Naive thymus-derived CD4-positive, alpha-beta T cell (primary cell): ENCODE data around the gene TMEM18. TPM values are rescaled to one million over a fixed set of nuclear protein-coding genes. Genes with fewer than 3 reads are reported as not detected.

Experiments
- ATAC-seq: fragments of 150-1000 bp; cut with Tn5 transposase; 2 replicates; pipeline ENCODE4 v1.10.0; 2021; ENCODE audit warnings: mild to moderate bottlenecking, moderate library complexity
- CTCF ChIA-PET: fragments of 350-600 bp; sonication (Branson Sonifier 250); formaldehyde crosslinking; loops from one replicate; lab custom pipeline; 2021; ENCODE audit warnings: antibody characterized with exemption; lab: Charles Lee
- POLR2A ChIA-PET: fragments of 350-600 bp; sonication (Branson Sonifier 250); formaldehyde crosslinking; loops from one replicate; lab custom pipeline; 2021; ENCODE audit warnings: antibody characterized with exemption, inconsistent platforms; lab: Charles Lee
- DNase-seq, 9 donors: peaks; one replicate each; pipeline versions ENCODE4 v3.0.0 to v3.0.0-alpha.2; 2020 to 2022; ENCODE audit warnings: mixed read lengths in 1 of 9
- H3K27ac ChIP-seq: one replicate; pipeline ENCODE4 v1.7.0; 2013; ENCODE audit warnings: mild to moderate bottlenecking, low read depth, low read length, moderate library complexity
- H3K27me3 ChIP-seq, 2 donors: one replicate each; pipeline ENCODE4 v1.7.0; 2013; ENCODE audit warnings: low read length in 2 of 2, mild to moderate bottlenecking in 2 of 2, moderate library complexity in 2 of 2; ENCODE audit not compliant: control insufficient read depth in 2 of 2, insufficient read depth in 2 of 2
- H3K36me3 ChIP-seq, 3 experiments: 1 replicate in 2 of 3; 2 replicates in 1 of 3; pipeline ENCODE4 v1.7.0; 2013; ENCODE audit warnings: low read length in 3 of 3, mild to moderate bottlenecking in 3 of 3, moderate library complexity in 1 of 3; ENCODE audit not compliant: insufficient read depth in 3 of 3, control insufficient read depth in 2 of 3
- H3K4me1 ChIP-seq, 2 donors: one replicate each; pipeline ENCODE4 v1.7.0; 2013; ENCODE audit warnings: low read length in 2 of 2, mild to moderate bottlenecking in 2 of 2, moderate library complexity in 1 of 2; ENCODE audit not compliant: control insufficient read depth in 2 of 2, insufficient read depth in 2 of 2
- H3K4me3 ChIP-seq: 2 replicates; pipeline ENCODE4 v1.7.0; 2013; ENCODE audit warnings: mild to moderate bottlenecking, low read length
- H3K9me3 ChIP-seq, 3 experiments: 1 replicate in 2 of 3; 2 replicates in 1 of 3; pipeline ENCODE4 v1.7.0; 2013; ENCODE audit warnings: low read length in 3 of 3; ENCODE audit not compliant: control insufficient read depth in 2 of 3
- H3K27ac Mint-ChIP-seq, 9 donors: one replicate each; pipeline ENCODE4 v1.8.0; 2020 to 2022; ENCODE audit warnings: mixed read lengths in 9 of 9, mild to moderate bottlenecking in 8 of 9, moderate library complexity in 5 of 9, inconsistent platforms in 2 of 9
- H3K27me3 Mint-ChIP-seq, 5 donors: one replicate each; pipeline ENCODE4 v1.8.0; 2021 to 2022; ENCODE audit warnings: mixed read lengths in 5 of 5, mild to moderate bottlenecking in 1 of 5
- H3K36me3 Mint-ChIP-seq, 5 donors: one replicate each; pipeline ENCODE4 v1.8.0; 2020 to 2022; ENCODE audit warnings: mixed read lengths in 5 of 5, mild to moderate bottlenecking in 3 of 5, inconsistent platforms in 1 of 5
- H3K4me1 Mint-ChIP-seq, 7 donors: one replicate each; pipeline ENCODE4 v1.8.0; 2020 to 2022; ENCODE audit warnings: mixed read lengths in 7 of 7, mild to moderate bottlenecking in 3 of 7, inconsistent platforms in 1 of 7
- H3K4me3 Mint-ChIP-seq, 10 donors: one replicate each; pipeline ENCODE4 v1.8.0; 2020 to 2022; ENCODE audit warnings: mild to moderate bottlenecking in 10 of 10, mixed read lengths in 10 of 10, moderate library complexity in 6 of 10, inconsistent platforms in 2 of 10
- H3K9me3 Mint-ChIP-seq, 11 donors: one replicate each; pipeline ENCODE4 v1.8.0; 2020 to 2022; ENCODE audit warnings: mixed read lengths in 11 of 11, mild to moderate bottlenecking in 4 of 11, inconsistent platforms in 1 of 11, moderate library complexity in 1 of 11
- intact Hi-C, 2 donors: fragments of 100-400 bp; cut with micrococcal nuclease; formaldehyde crosslinking; loops; one replicate each; pipeline ENCODE4 v1.15.1; 2023
- polyA plus RNA-seq, 2 donors: library from polyadenylated mRNA; unstranded; fragments of 300-500 nt; fragmentation: Illumina TruSeq; gene quantifications; one replicate each; pipeline ENCODE4 v1.2.3, GENCODE V29; 2021
- total RNA-seq, 6 experiments: library from RNA in 5 of 6; stranded (reverse) in 5 of 6; gene quantifications; 1 replicate in 5 of 6; 2 replicates in 1 of 6; pipeline ENCODE4 v1.2.3 and lab custom pipeline; 2021 to 2026

Gene TMEM18
- total and polyA plus RNA-seq, 7 experiments from 2014 or later: 23.3 to 39.8 (median 29.4) TPM

GRCh38 chr2:632471-632870 lies 44.7 kb downstream of the TMEM18 start:
- no peak overlapping the region for H3K4me3 ChIP-seq
- H3K4me3 Mint-ChIP-seq: no peak overlapping the region
- DNase-seq (no peak), ATAC-seq (no peak)
- H3K27ac ChIP-seq: no peak overlapping the region
- no peaks in the 10 kb centered on the region for H3K36me3 ChIP-seq
- no peaks in the 10 kb centered on the region for H3K4me1 ChIP-seq
- ChIA-PET POLR2A (no interaction called here), CTCF (no interaction called here)
- H3K27me3 ChIP-seq: peaks cover 0 to 3% of the 10 kb centered on the region in 2 donors
- no peaks in the 10 kb centered on the region for H3K36me3 Mint-ChIP-seq
- no peaks in the 10 kb centered on the region for H3K9me3 ChIP-seq
- H3K27me3 Mint-ChIP-seq: peaks cover 0 to 16% (median 9%) of the 10 kb centered on the region in 5 donors
- peaks cover 0 to 4% (median 0%) of the 10 kb centered on the region in 11 donors for H3K9me3 Mint-ChIP-seq
- H3K4me1 Mint-ChIP-seq: peaks cover 0 to 5% (median 0%) of the 10 kb centered on the region in 7 donors
- H3K27ac Mint-ChIP-seq: no peak overlapping the region
- intact Hi-C loops: no loop called here

GRCh38 chr2:631741-632140 lies 45.5 kb downstream of the TMEM18 start:
- peaks cover 0 to 4% (median 0%) of the 10 kb centered on the region in 11 donors for H3K9me3 Mint-ChIP-seq
- ATAC-seq (no peak), DNase-seq (no peak)
- no peaks in the 10 kb centered on the region for H3K4me1 ChIP-seq
- POLR2A ChIA-PET: no interaction called here
- no peak overlapping the region for H3K4me3 ChIP-seq
- no peaks in the 10 kb centered on the region for H3K36me3 Mint-ChIP-seq
- no peaks in the 10 kb centered on the region for H3K36me3 ChIP-seq
- peaks cover 0 to 2% (median 0%) of the 10 kb centered on the region in 7 donors for H3K4me1 Mint-ChIP-seq
- H3K4me3 Mint-ChIP-seq: no peak overlapping the region
- peaks cover 0 to 20% (median 10%) of the 10 kb centered on the region in 5 donors for H3K27me3 Mint-ChIP-seq
- no peak overlapping the region for H3K27ac ChIP-seq
- H3K27me3 ChIP-seq: peaks cover 0 to 3% of the 10 kb centered on the region in 2 donors
- CTCF ChIA-PET: interaction anchor here (1.0 kb wide), 1 partner anchor 31 kb away, joined by 3 read pairs; no protein-coding TSS in a partner anchor
- intact Hi-C loops: no loop called here
- H3K27ac Mint-ChIP-seq: no peak overlapping the region
- H3K9me3 ChIP-seq: no peaks in the 10 kb centered on the region

GRCh38 chr2:630451-631320 lies 46.5 kb downstream of the TMEM18 start:
- ATAC-seq: no peak
- Mint-ChIP-seq H3K36me3 (no peaks in the 10 kb centered on the region), H3K27me3 (peaks cover 0 to 21% (median 10%) of the 10 kb centered on the region in 5 donors), H3K9me3 (peaks cover 0 to 4% (median 0%) of the 10 kb centered on the region in 11 donors), H3K4me3 (no peak overlapping the region), H3K27ac (no peak overlapping the region), H3K4me1 (no peaks in the 10 kb centered on the region)
- CTCF ChIA-PET: interaction anchor here (1.0 kb wide), 1 partner anchor 32 kb away, joined by 3 read pairs; no protein-coding TSS in a partner anchor
- DNase-seq: no peak
- H3K27me3 ChIP-seq: peaks cover 0 to 3% of the 10 kb centered on the region in 2 donors
- no peaks in the 10 kb centered on the region for H3K4me1 ChIP-seq
- intact Hi-C loops: no loop called here
- no peak overlapping the region for H3K27ac ChIP-seq
- H3K9me3 ChIP-seq: no peaks in the 10 kb centered on the region
- no peak overlapping the region for H3K4me3 ChIP-seq
- POLR2A ChIA-PET: no interaction called here
- no peaks in the 10 kb centered on the region for H3K36me3 ChIP-seq

- Mint-ChIP-seq H3K9me3 (peaks cover 0 to 4% (median 0%) of the 10 kb centered on the region in 11 donors), H3K4me3 (no peak overlapping the region), H3K27me3 (peaks cover 0 to 25% (median 10%) of the 10 kb centered on the region in 5 donors), H3K36me3 (no peaks in the 10 kb centered on the region), H3K4me1 (no peaks in the 10 kb centered on the region), H3K27ac (no peak overlapping the region)
- H3K27ac ChIP-seq: no peak overlapping the region
- peaks cover 0 to 3% of the 10 kb centered on the region in 2 donors for H3K27me3 ChIP-seq
- no peaks in the 10 kb centered on the region for H3K9me3 ChIP-seq
- CTCF ChIA-PET: no interaction called here
- no peaks in the 10 kb centered on the region for H3K4me1 ChIP-seq
- ATAC-seq (no peak), DNase-seq (no peak)
- intact Hi-C loops: no loop called here
- H3K4me3 ChIP-seq: no peak overlapping the region
- POLR2A ChIA-PET: no interaction called here
- no peaks in the 10 kb centered on the region for H3K36me3 ChIP-seq
Measured at GRCh38 chr2:629961-630360, 47.2 kb downstream of the TMEM18 start.

- intact Hi-C loops: no loop called here
- H3K4me3 ChIP-seq: no peak overlapping the region
- ChIA-PET CTCF (no interaction called here), POLR2A (no interaction called here)
- DNase-seq (no peak), ATAC-seq (no peak)
- H3K4me1 ChIP-seq: no peaks in the 10 kb centered on the region
- Mint-ChIP-seq H3K4me1 (no peaks in the 10 kb centered on the region), H3K27ac (no peak overlapping the region), H3K27me3 (peaks cover 0 to 25% (median 10%) of the 10 kb centered on the region in 5 donors), H3K4me3 (no peak overlapping the region), H3K36me3 (no peaks in the 10 kb centered on the region), H3K9me3 (peaks cover 0 to 4% (median 0%) of the 10 kb centered on the region in 11 donors)
- H3K27ac ChIP-seq: no peak overlapping the region
- peaks cover 0 to 3% of the 10 kb centered on the region in 2 donors for H3K27me3 ChIP-seq
- no peaks in the 10 kb centered on the region for H3K9me3 ChIP-seq
- H3K36me3 ChIP-seq: no peaks in the 10 kb centered on the region
Measured at GRCh38 chr2:628651-629050, 48.6 kb downstream of the TMEM18 start.

GRCh38 chr2:627926-628560 lies 49.2 kb downstream of the TMEM18 start:
- no peaks in the 10 kb centered on the region for H3K36me3 ChIP-seq
- peaks cover 0 to 3% of the 10 kb centered on the region in 2 donors for H3K27me3 ChIP-seq
- H3K27me3 Mint-ChIP-seq: peaks cover 0 to 25% (median 10%) of the 10 kb centered on the region in 5 donors
- CTCF ChIA-PET: no interaction called here
- H3K4me3 Mint-ChIP-seq: no peak overlapping the region
- no peaks in the 10 kb centered on the region for H3K4me1 Mint-ChIP-seq
- POLR2A ChIA-PET: no interaction called here
- H3K27ac Mint-ChIP-seq: no peak overlapping the region
- H3K9me3 Mint-ChIP-seq: peaks cover 0 to 4% (median 0%) of the 10 kb centered on the region in 11 donors
- no peaks in the 10 kb centered on the region for H3K9me3 ChIP-seq
- intact Hi-C loops: no loop called here
- no peaks in the 10 kb centered on the region for H3K4me1 ChIP-seq
- no peak overlapping the region for H3K4me3 ChIP-seq
- no peak for ATAC-seq
- H3K27ac ChIP-seq: no peak overlapping the region
- H3K36me3 Mint-ChIP-seq: no peaks in the 10 kb centered on the region
- DNase-seq: no peak
